CD4-positive, alpha-beta T cell treated with Interleukin-2 at 100 ng/mL for 4 hours (primary cell): ENCODE results near the gene HMGCL.
"Not testable (repeated sequence)": the region's sequence is repeated elsewhere in the genome, so short reads cannot be mapped to it uniquely, and the experiment has no call there.

Source experiments
- DNase-seq: peaks from one replicate; pipeline ENCODE4 v3.0.0-alpha.2; 2020; ENCODE audit warnings: low spot score

The HMGCL gene

GRCh38 chr1:23798662-23799142 is 26.5 kb downstream of the HMGCL start:
- DNase-seq, result no peak

DNA sequence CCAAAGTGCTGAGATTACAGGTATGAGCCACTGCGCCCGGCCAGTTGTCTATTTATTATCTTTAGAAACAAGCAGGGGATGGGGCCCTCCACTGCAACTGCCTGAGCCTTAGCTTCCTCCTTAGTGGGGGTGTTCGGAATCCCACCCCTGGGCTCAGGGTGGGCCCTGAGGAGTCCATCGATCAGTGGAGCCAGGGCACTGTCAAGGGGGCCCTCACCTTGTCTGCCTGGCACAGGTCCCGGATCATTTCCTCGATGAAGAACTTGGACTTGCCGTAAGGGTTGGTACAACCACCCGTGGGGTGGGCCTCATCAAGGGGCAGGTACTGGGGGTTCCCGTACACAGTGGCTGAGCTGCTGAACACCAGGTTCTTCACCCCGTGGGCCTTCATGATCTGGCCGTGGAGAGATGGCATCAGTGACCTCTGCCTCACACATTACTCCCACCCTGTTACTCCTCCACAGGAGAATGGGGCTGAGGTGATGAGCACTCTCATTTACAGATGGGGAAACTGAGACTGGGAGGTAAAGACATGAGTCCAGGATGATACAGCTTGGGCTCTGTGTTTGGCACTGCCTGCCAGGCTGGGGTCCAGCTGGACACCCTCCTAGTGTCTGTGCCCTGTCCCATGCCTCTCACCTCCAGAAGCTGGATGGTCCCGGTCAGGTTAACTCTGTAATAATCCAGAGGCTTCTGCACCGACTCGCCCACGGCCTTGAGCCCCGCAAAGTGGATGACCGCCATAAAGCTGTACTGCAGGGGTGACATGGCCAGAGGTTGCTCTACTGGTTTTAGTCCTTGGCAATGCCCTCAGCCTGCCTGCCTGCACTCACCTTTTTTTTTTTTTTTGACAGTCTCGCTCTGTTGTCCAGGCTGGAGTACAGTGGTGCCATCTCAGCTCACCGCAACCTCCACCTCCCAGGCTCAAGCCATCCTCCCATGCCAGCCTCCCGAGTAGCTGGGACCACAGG is 27.5 kb downstream of the HMGCL start:
- no peak for DNase-seq

DNA sequence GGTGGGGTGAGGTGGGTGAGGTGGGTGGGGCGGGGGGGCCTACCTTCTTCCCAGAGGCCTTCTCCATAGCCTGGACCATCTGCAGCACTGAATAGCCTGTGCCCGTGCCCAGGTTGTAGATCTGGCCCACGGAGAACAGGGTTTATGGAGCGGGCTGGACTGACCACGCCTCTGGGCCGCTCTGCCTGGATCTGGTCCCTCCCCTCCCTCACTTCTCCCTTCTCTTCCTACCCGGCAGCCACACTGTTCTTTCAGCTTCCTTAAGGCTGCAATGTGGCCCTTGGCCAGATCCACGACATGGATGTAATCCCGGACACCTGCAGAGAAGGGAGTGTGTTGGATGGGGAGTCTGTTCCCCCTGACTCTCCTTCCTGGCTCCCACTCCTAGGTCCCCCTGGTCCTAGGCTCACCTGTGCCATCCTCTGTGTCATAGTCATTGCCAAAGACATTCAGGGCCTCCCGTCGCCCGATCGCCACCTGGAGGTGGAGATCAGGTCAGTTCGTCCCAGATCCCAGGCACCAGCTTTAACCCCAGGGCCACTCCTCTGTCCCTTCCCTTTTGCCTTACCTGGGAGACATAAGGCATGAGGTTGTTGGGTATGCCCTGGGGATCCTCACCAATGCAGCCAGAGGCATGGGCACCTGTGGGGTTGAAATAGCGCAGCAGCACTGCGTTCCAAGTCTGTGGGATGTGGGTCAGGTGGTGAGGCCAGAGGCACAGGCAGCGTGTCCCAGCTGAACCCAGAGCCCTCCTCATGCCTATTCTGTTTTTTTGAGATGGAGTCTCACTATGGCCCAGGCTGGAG is 28.6 kb downstream of the HMGCL start:
- no peak for DNase-seq

- no peak for DNase-seq
These were observed 29.4 kb downstream of the HMGCL start for GRCh38 chr1:23795676-23796465.

DNA sequence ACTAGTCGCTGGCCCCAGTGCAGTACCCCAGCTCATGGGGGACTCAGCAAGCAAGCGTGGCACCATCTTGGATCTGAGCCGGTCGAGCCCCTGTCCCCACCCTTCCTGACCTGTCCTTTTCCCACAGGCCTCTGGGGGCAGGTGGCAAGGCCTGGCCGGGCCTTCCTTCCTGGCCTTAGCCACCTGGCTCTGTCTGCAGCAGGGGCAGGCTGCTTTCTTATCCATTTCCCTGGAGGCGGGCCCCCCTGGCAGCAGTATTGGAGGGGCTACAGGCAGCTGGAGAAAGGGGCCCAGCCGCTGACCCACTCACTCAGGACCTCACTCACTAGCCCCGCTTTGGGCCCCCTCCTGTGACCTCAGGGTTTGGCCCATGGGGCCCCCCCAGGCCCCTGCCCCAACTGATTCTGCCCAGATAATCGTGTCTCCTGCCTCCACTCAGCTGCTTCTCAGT is 30.5 kb downstream of the HMGCL start:
- DNase-seq, result not testable (repeated sequence)

- no peak for DNase-seq
These were observed 31.1 kb downstream of the HMGCL start for GRCh38 chr1:23793861-23794731.

DNA sequence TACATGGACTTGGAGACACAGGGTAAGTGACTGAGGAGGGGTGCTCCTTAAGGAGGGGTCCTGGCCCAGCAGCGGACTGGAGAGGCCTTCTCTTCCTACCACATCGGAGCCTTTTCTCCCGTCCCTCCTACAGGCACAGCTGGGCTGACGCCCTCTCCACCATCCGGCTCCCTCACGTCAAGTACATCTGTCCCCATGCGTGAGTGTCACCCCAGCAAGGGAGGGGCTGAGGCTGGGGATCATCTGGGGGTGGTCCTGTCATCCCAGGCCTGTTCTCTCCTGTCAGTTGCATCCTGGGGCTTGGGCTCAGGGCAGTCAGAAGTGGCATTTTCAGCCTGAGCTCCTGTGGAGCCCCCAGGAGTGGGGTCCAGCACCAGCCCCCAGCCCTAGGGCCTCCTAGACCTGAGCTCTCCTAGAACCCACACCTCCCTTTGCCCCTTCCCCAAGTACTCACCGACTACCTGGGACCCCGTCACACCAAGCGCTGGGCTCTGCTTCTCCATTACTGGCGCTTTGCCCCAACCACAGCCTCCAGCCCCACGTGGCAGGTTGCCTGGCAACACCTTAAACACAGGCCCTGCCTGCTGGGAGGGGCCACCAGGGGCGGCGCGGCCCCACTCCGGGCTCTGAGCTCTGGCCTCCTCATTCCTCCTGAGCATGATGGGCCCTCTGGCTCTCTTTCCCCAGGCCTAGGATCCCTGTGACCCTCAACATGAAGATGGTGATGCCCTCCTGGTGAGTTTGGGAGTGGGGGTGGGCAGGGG is 32.0 kb downstream of the HMGCL start:
- DNase-seq, result peak; percentile 63

GRCh38 chr1:23792151-23792945 is 32.9 kb downstream of the HMGCL start:
- no peak for DNase-seq

DNA sequence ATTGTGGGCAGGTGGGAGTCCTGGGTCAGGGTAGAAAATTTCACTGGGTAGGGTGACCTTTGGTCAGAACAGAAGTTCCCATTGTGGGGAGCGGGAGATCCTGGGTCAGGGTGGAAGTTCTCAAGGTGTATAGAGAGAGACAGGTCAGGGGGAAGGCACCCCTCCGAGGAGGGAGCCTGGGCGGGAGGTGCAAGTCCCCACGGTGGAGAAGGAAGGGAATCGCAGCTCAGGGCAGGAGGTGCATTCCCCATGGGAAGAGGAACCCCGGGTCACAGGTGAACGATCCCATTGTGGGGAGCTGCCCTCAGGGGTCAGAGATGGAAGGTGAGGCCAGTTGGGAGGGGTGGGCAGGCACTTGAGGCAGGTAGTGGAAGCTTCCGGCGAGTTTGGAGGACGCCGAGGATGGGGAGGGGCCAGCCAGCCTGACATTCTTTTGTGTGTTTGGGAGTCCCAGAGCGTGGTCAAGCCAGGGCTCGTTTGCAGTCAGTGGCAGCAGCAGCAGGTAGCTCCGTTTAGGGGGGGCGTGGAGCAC is 33.6 kb downstream of the HMGCL start:
- DNase-seq, result peak; percentile 22

- peak; percentile 86 for DNase-seq
These were observed 34.3 kb downstream of the HMGCL start, which contains the start of gene LYPLA2 for GRCh38 chr1:23790696-23791515. LYPLA2 (plus strand) TSS chr1:23791145; CDS start chr1:23792683, 1,538 bp downstream.

- DNase-seq, result no peak
These were observed 36.5 kb downstream of the HMGCL start for GRCh38 chr1:23788695-23789094.

DNA sequence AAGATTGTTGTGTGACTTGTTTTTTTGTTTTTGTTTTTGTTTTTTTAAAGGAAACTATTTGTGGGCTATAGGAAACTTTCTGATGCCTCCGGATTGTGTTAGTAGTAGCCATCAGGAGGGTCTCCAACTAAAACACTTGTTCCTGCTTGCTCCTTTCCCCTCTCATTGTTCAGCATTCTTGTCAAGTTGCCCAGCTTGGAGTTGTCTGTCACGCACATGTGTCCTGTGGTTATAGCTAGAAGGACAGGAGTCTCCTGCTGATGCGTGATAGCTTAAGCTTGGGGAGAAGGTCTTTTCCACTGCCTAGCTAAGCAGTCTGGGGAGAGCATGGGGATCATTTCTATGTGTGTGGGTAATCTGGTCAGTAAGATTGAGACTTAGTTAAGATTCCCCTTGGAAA is 37.5 kb downstream of the HMGCL start:
- no peak for DNase-seq

DNA sequence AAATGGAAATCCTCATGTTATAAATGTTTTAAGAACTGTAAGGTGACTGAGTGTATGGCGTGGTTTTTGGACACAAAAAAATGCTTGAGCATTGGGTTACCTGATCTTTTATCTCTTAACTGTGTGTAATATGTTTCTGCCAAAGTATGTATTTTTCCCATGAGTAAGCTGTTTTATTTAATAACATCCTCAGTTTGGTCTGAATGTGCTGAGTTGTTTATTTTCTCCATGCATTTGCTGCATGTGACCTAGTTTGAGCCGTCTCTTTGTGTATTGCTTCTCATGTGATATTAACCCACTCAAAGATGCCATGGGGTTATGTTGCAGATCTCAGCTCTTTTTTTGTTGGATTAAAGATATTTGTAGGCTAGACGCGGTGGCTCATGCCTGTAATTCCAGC is 40.4 kb downstream of the HMGCL start:
- DNase-seq, result no peak

GRCh38 chr1:23783141-23783540 is 42.1 kb downstream of the HMGCL start:
- not testable (repeated sequence) for DNase-seq

GRCh38 chr1:23779826-23780371 is 45.3 kb downstream of the HMGCL start:
- no peak for DNase-seq

DNA sequence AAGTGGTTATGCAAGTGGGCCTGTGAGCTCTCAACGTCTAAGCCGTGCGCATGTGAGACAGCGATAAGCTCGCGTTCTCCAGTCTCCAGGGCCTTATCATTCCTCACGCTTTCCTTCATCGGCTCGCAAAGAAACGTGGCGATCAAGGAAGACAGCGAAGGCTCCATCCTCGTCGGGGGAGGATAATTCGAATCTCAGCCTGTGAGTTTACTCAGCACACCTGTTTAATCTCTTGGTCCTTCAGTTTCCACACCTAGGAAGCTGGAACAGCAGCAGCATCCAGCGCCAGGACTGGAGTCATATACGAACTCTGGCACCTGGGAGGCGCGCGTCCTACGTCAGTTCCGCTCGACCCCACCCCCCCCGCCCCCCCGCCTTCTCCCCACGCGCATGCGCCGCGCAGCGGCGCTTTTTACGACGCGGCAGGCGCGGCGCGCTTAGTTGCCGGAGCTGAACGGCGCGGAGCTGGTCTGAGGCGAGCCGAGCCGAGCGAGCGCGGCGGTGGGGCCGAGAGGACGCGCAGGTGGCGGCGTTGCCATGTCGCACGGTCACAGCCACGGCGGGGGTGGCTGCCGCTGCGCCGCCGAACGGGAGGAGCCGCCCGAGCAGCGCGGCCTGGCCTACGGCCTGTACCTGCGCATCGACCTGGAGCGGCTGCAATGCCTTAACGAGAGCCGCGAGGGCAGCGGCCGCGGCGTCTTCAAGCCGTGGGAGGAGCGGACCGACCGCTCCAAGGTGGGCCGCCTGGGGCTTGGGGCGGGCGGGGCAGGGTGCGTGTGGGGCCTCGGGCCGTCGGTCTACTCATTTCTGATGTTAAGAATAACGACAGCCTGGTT is 47.0 kb downstream of the HMGCL start, which contains the start of gene PITHD1:
Gene PITHD1 (plus strand): TSS at position 440 of the 836 bp plus-strand sequence. CDS start 98 bp downstream, at position 538.
- peak; percentile 79 for DNase-seq

DNA sequence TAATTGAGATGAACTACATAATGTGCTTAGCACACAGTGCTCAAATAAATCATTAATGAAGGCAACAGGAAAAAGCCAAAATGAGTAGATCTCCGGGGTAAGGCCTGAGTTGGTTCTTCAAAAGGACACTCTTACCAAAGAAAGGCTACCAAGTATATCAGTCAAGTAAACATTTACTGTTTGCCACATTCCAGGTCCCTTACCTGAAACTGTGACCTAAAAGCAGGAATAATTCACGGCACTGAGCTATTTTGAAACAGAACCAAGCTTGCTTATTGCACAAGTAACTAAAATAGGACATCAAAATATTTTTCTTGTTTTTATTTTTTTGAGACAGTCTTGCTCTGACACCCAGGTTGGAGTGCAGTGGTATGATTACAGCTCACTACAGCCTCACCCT is 49.0 kb downstream of the HMGCL start:
- no peak for DNase-seq
